Activated CD4-positive, alpha-beta memory T cell treated with anti-CD3 and anti-CD28 coated beads for 36 hours (primary cell): ENCODE data around the gene LATS2. TPM values are rescaled to one million over a fixed set of nuclear protein-coding genes. Genes with fewer than 3 reads are reported as not detected.

Experiments
- CTCF ChIA-PET: fragments of 350-600 bp; sonication (Branson Sonifier 250); formaldehyde crosslinking; loops from one replicate; lab custom pipeline; 2021; ENCODE audit warnings: antibody characterized with exemption, inconsistent platforms; lab: Charles Lee
- POLR2A ChIA-PET: fragments of 350-600 bp; sonication (Branson Sonifier 250); formaldehyde crosslinking; loops from one replicate; lab custom pipeline; 2021; ENCODE audit warnings: antibody characterized with exemption; lab: Charles Lee
- DNase-seq: peaks from one replicate; pipeline ENCODE4 v3.0.0-alpha.2; 2020
- H3K27ac Mint-ChIP-seq: one replicate; pipeline ENCODE4 v1.8.0; 2021; ENCODE audit warnings: mixed read lengths
- H3K27me3 Mint-ChIP-seq: one replicate; pipeline ENCODE4 v1.8.0; 2021; ENCODE audit warnings: mixed read lengths
- H3K36me3 Mint-ChIP-seq: one replicate; pipeline ENCODE4 v1.8.0; 2021; ENCODE audit warnings: mixed read lengths
- H3K4me1 Mint-ChIP-seq: one replicate; pipeline ENCODE4 v1.8.0; 2021; ENCODE audit warnings: low read depth, mixed read lengths
- H3K4me3 Mint-ChIP-seq: one replicate; pipeline ENCODE4 v1.8.0; 2021; ENCODE audit warnings: mild to moderate bottlenecking, mixed read lengths
- H3K9me3 Mint-ChIP-seq: one replicate; pipeline ENCODE4 v1.8.0; 2021; ENCODE audit warnings: mixed read lengths
- intact Hi-C: fragments of 100-400 bp; cut with micrococcal nuclease; formaldehyde crosslinking; loops from one replicate; pipeline ENCODE4 v1.15.1; 2023
- total RNA-seq, 2 experiments: library from RNA; stranded (reverse); gene quantifications; one replicate each; pipeline ENCODE4 v1.2.3, GENCODE V29; 2021

The LATS2 gene
- total RNA-seq, 2 experiments from 2014 or later = 4.0 to 6.8 TPM

GRCh38 chr13:21008026-21008425 lies 53.4 kb downstream of the LATS2 start:
- H3K4me3 Mint-ChIP-seq = no peak overlapping the region
- intact Hi-C loops = no loop called here
- H3K9me3 Mint-ChIP-seq = no peaks in the 10 kb centered on the region
- CTCF ChIA-PET = no interaction called here
- peaks cover 9% of the 10 kb centered on the region for H3K4me1 Mint-ChIP-seq
- no peaks in the 10 kb centered on the region for H3K36me3 Mint-ChIP-seq
- POLR2A ChIA-PET = no interaction called here
- no peaks in the 10 kb centered on the region for H3K27me3 Mint-ChIP-seq
- no peak overlapping the region for H3K27ac Mint-ChIP-seq
- DNase-seq = no peak

GRCh38 chr13:21006141-21007005 lies 55.0 kb downstream of the LATS2 start:
- Mint-ChIP-seq H3K9me3 (peaks cover 2% of the 10 kb centered on the region), H3K27ac (no peak overlapping the region), H3K27me3 (no peaks in the 10 kb centered on the region), H3K4me3 (no peak overlapping the region), H3K4me1 (peaks cover 9% of the 10 kb centered on the region), H3K36me3 (no peaks in the 10 kb centered on the region)
- DNase-seq = no peak
- intact Hi-C loops = no loop called here
- POLR2A ChIA-PET = no interaction called here
- CTCF ChIA-PET = no interaction called here

- DNase-seq = no peak
- POLR2A ChIA-PET = no interaction called here
- Mint-ChIP-seq H3K36me3 (no peaks in the 10 kb centered on the region), H3K4me1 (peaks cover under 1% of the 10 kb centered on the region), H3K27ac (no peak overlapping the region), H3K4me3 (no peak overlapping the region), H3K9me3 (peaks cover 5% of the 10 kb centered on the region), H3K27me3 (no peaks in the 10 kb centered on the region)
- intact Hi-C loops = no loop called here
- CTCF ChIA-PET = no interaction called here
These were observed 56.2 kb downstream of the LATS2 start for GRCh38 chr13:21005193-21005592.

GRCh38 chr13:21001471-21001870 lies 59.9 kb downstream of the LATS2 start:
- Mint-ChIP-seq H3K9me3 (peaks cover 5% of the 10 kb centered on the region), H3K27ac (no peak overlapping the region), H3K36me3 (no peaks in the 10 kb centered on the region), H3K27me3 (no peaks in the 10 kb centered on the region), H3K4me1 (no peaks in the 10 kb centered on the region), H3K4me3 (no peak overlapping the region)
- intact Hi-C loops = no loop called here
- CTCF ChIA-PET = no interaction called here
- POLR2A ChIA-PET = no interaction called here
- DNase-seq = no peak

GRCh38 chr13:21000647-21001046 lies 60.7 kb downstream of the LATS2 start:
- no peaks in the 10 kb centered on the region for H3K36me3 Mint-ChIP-seq
- no peaks in the 10 kb centered on the region for H3K4me1 Mint-ChIP-seq
- CTCF ChIA-PET = no interaction called here
- DNase-seq = no peak
- intact Hi-C loops = no loop called here
- H3K27ac Mint-ChIP-seq = no peak overlapping the region
- no peak overlapping the region for H3K4me3 Mint-ChIP-seq
- peaks cover 5% of the 10 kb centered on the region for H3K9me3 Mint-ChIP-seq
- no peaks in the 10 kb centered on the region for H3K27me3 Mint-ChIP-seq
- POLR2A ChIA-PET = no interaction called here

- H3K4me3 Mint-ChIP-seq = no peak overlapping the region
- ChIA-PET POLR2A (no interaction called here), CTCF (no interaction called here)
- peaks cover 2% of the 10 kb centered on the region for H3K4me1 Mint-ChIP-seq
- no peaks in the 10 kb centered on the region for H3K27me3 Mint-ChIP-seq
- intact Hi-C loops = no loop called here
- DNase-seq = no peak
- H3K36me3 Mint-ChIP-seq = no peaks in the 10 kb centered on the region
- H3K27ac Mint-ChIP-seq = no peak overlapping the region
- peaks cover 5% of the 10 kb centered on the region for H3K9me3 Mint-ChIP-seq
These were observed 62.6 kb downstream of the LATS2 start for GRCh38 chr13:20998649-20999415.

- H3K4me1 Mint-ChIP-seq = peaks cover 2% of the 10 kb centered on the region
- H3K4me3 Mint-ChIP-seq = no peak overlapping the region
- H3K27ac Mint-ChIP-seq = no peak overlapping the region
- ChIA-PET CTCF (no interaction called here), POLR2A (no interaction called here)
- no peak for DNase-seq
- H3K9me3 Mint-ChIP-seq = peaks cover 5% of the 10 kb centered on the region
- intact Hi-C loops = no loop called here
- no peaks in the 10 kb centered on the region for H3K27me3 Mint-ChIP-seq
- H3K36me3 Mint-ChIP-seq = no peaks in the 10 kb centered on the region
These were observed 63.9 kb downstream of the LATS2 start for GRCh38 chr13:20997301-20998161.

- no peaks in the 10 kb centered on the region for H3K36me3 Mint-ChIP-seq
- ChIA-PET CTCF (no interaction called here), POLR2A (no interaction called here)
- no peak overlapping the region for H3K4me3 Mint-ChIP-seq
- intact Hi-C loops = no loop called here
- no peak overlapping the region for H3K27ac Mint-ChIP-seq
- DNase-seq = no peak
- H3K27me3 Mint-ChIP-seq = no peaks in the 10 kb centered on the region
- H3K9me3 Mint-ChIP-seq = no peaks in the 10 kb centered on the region
- H3K4me1 Mint-ChIP-seq = peaks cover 2% of the 10 kb centered on the region
These were observed 66.0 kb downstream of the LATS2 start for GRCh38 chr13:20995245-20995838.

GRCh38 chr13:20994441-20994821 lies 67.0 kb downstream of the LATS2 start:
- CTCF ChIA-PET = interaction anchor here (0.6 kb wide), 1 partner anchor 50 kb away, joined by 5 read pairs; no protein-coding TSS in a partner anchor
- no peaks in the 10 kb centered on the region for H3K9me3 Mint-ChIP-seq

GRCh38 chr13:20993661-20994440 lies 67.5 kb downstream of the LATS2 start:
- H3K4me3 Mint-ChIP-seq = no peak overlapping the region
- no peak overlapping the region for H3K27ac Mint-ChIP-seq
- ChIA-PET CTCF (interaction anchor here (0.6 kb wide), 1 partner anchor 49 kb away, joined by 5 read pairs; no protein-coding TSS in a partner anchor), POLR2A (no interaction called here)
- H3K36me3 Mint-ChIP-seq = no peaks in the 10 kb centered on the region
- peak; percentile 16 for DNase-seq
- no peaks in the 10 kb centered on the region for H3K9me3 Mint-ChIP-seq
- H3K4me1 Mint-ChIP-seq = peaks cover 2% of the 10 kb centered on the region
- H3K27me3 Mint-ChIP-seq = no peaks in the 10 kb centered on the region
- intact Hi-C loops = no loop called here

More at GRCh38 chr13:20994441-20994821, 67.0 kb downstream of the LATS2 start:
- no peak for DNase-seq
- no peaks in the 10 kb centered on the region for H3K27me3 Mint-ChIP-seq
- no peak overlapping the region for H3K4me3 Mint-ChIP-seq
- POLR2A ChIA-PET = no interaction called here
- intact Hi-C loops = no loop called here
- H3K36me3 Mint-ChIP-seq = no peaks in the 10 kb centered on the region
- peaks cover 2% of the 10 kb centered on the region for H3K4me1 Mint-ChIP-seq
- no peak overlapping the region for H3K27ac Mint-ChIP-seq

GRCh38 chr13:20993211-20993610 lies 68.2 kb downstream of the LATS2 start:
- no peak for DNase-seq
- Mint-ChIP-seq H3K4me1 (peaks cover 2% of the 10 kb centered on the region), H3K36me3 (no peaks in the 10 kb centered on the region), H3K27me3 (no peaks in the 10 kb centered on the region), H3K9me3 (no peaks in the 10 kb centered on the region), H3K27ac (no peak overlapping the region), H3K4me3 (no peak overlapping the region)
- POLR2A ChIA-PET = no interaction called here
- CTCF ChIA-PET = no interaction called here
- intact Hi-C loops = no loop called here
